ENCODE results near the gene CTNNBL1.

Gene CTNNBL1

GRCh38 chr20:37833221-37833896, 139.5 kb downstream of the CTNNBL1 start:
- no peak for DNase-seq (ENCODE audit: extremely low read depth, low read depth)
- H3K4me3 ChIP-seq (replicated peaks; ENCODE audit: low read depth, low read length) = no peak overlapping the region
- TF ChIP-seq, protein P1, sequence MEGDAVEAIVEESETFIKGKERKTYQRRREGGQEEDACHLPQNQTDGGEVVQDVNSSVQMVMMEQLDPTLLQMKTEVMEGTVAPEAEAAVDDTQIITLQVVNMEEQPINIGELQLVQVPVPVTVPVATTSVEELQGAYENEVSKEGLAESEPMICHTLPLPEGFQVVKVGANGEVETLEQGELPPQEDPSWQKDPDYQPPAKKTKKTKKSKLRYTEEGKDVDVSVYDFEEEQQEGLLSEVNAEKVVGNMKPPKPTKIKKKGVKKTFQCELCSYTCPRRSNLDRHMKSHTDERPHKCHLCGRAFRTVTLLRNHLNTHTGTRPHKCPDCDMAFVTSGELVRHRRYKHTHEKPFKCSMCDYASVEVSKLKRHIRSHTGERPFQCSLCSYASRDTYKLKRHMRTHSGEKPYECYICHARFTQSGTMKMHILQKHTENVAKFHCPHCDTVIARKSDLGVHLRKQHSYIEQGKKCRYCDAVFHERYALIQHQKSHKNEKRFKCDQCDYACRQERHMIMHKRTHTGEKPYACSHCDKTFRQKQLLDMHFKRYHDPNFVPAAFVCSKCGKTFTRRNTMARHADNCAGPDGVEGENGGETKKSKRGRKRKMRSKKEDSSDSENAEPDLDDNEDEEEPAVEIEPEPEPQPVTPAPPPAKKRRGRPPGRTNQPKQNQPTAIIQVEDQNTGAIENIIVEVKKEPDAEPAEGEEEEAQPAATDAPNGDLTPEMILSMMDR (IDR thresholded peaks at IDR 0.05; ENCODE audit: low read depth, low read length, missing control alignments) = no peak

- TF ChIP-seq, protein P1 (IDR thresholded peaks at IDR 0.05; ENCODE audit: low read depth, low read length, missing control alignments) = no peak
- H3K4me3 ChIP-seq (replicated peaks; ENCODE audit: low read depth, low read length) = no peak overlapping the region
- no peak for DNase-seq (ENCODE audit: extremely low read depth, low read depth)
These were observed 143.1 kb downstream of the CTNNBL1 start for GRCh38 chr20:37836926-37837325.

GRCh38 chr20:37837924-37838323, 144.1 kb downstream of the CTNNBL1 start:
- DNase-seq (ENCODE audit: extremely low read depth, low read depth) = no peak
- no peak overlapping the region for H3K4me3 ChIP-seq (replicated peaks; ENCODE audit: low read depth, low read length)
- TF ChIP-seq, protein P1 (IDR thresholded peaks at IDR 0.05; ENCODE audit: low read depth, low read length, missing control alignments) = no peak

GRCh38 chr20:37838769-37839431, 145.1 kb downstream of the CTNNBL1 start:
- no peak overlapping the region for H3K4me3 ChIP-seq (replicated peaks; ENCODE audit: low read depth, low read length)
- TF ChIP-seq, protein P1 (IDR thresholded peaks at IDR 0.05; ENCODE audit: low read depth, low read length, missing control alignments) = no peak
- DNase-seq (ENCODE audit: extremely low read depth, low read depth) = no peak

DNA sequence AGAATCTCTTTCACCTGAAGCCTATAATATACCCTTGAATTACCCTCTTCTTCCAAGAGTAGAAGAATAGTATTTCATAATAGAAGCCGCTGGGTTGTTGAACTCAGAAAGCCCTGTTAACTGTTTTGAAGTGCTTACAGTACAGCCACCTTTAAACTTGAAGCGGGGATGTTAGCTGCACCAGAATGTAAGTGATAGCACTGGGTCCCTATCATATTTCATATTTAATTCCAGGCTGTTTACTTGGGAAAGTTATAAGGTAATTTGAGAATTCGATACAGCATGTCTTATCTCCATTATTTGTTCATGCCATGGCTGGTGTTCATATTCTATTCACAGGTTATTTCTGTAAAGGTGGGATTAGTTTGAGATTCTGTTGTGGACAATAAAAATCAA, 145.6 kb downstream of the CTNNBL1 start:
- TF ChIP-seq, protein P1 (IDR thresholded peaks at IDR 0.05; ENCODE audit: low read depth, low read length, missing control alignments) = no peak
- DNase-seq (ENCODE audit: extremely low read depth, low read depth) = no peak
- H3K4me3 ChIP-seq (replicated peaks; ENCODE audit: low read depth, low read length) = no peak overlapping the region

DNA sequence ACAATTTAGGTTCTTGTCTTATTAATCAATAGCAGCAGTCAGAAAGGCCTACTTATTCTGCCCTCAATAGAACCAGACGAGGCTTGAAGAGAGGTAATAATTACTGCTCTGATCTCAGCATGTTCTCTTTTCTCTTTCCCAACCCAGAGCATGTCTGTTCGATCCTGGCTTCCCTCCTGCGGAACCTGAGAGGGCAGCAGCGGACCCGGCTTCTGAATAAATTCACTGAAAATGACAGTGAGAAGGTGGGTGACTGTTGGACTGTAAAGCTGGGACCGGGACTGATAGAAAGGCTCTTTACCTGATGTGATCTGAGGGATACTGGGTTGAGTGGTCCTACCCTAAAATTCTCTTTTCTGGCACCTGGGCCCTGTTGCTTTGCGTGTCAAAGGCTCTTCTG, 146.1 kb downstream of the CTNNBL1 start:
- TF ChIP-seq, protein P1 (IDR thresholded peaks at IDR 0.05; ENCODE audit: low read depth, low read length, missing control alignments) = no peak
- H3K4me3 ChIP-seq (replicated peaks; ENCODE audit: low read depth, low read length) = no peak overlapping the region
- DNase-seq (ENCODE audit: extremely low read depth, low read depth) = no peak
